Effector CD8-positive, alpha-beta T cell (primary cell): ENCODE data around the gene VASH1.
A peak's percentile ranks its signal among the peaks of the same experiment; 100 is the strongest.

Experiments used
- DNase-seq: peaks from one replicate; lab custom pipeline; 2025; lab: John Stamatoyannopoulos, UW

VASH1 gene

GRCh38 chr14:76784881-76785280 is 23.6 kb downstream of the VASH1 start:
- DNase-seq: peak; percentile 30

- DNase-seq: no peak
These were observed 25.3 kb downstream of the VASH1 start for GRCh38 chr14:76786601-76787000.

GRCh38 chr14:76792422-76792821 is 31.2 kb downstream of the VASH1 start:
- DNase-seq: no peak

- no peak for DNase-seq
These were observed 32.1 kb downstream of the VASH1 start for GRCh38 chr14:76793324-76793723.

GRCh38 chr14:76793956-76794355 is 32.7 kb downstream of the VASH1 start:
- no peak for DNase-seq

- DNase-seq: no peak
These were observed 45.2 kb downstream of the VASH1 start for GRCh38 chr14:76806446-76806845.

- no peak for DNase-seq
These were observed 46.7 kb downstream of the VASH1 start for GRCh38 chr14:76808011-76808410.

GRCh38 chr14:76808990-76809389 is 47.7 kb downstream of the VASH1 start:
- no peak for DNase-seq

- DNase-seq: no peak
These were observed 49.3 kb downstream of the VASH1 start for GRCh38 chr14:76810525-76810924.

- no peak for DNase-seq
These were observed 49.7 kb downstream of the VASH1 start for GRCh38 chr14:76810953-76811400.

GRCh38 chr14:76811561-76811960 is 50.3 kb downstream of the VASH1 start:
- DNase-seq: no peak

GRCh38 chr14:76812093-76812421 is 50.8 kb downstream of the VASH1 start:
- no peak for DNase-seq

- DNase-seq: peak; percentile 94
These were observed 51.4 kb downstream of the VASH1 start, which contains the start of gene ANGEL1 for GRCh38 chr14:76812422-76813383. Gene ANGEL1, minus strand, starts transcription at chr14:76812882. Its CDS starts 55 bp downstream, at chr14:76812827.

GRCh38 chr14:76814726-76815645 is 53.7 kb downstream of the VASH1 start:
- no peak for DNase-seq

- DNase-seq: no peak
These were observed 59.4 kb downstream of the VASH1 start for GRCh38 chr14:76820700-76821099.

- no peak for DNase-seq
These were observed 64.9 kb downstream of the VASH1 start, which contains the start of gene LRRC74A for GRCh38 chr14:76826122-76826521. Gene LRRC74A, plus strand, starts transcription at chr14:76826408. Its CDS starts 290 bp downstream, at chr14:76826698.

- DNase-seq: no peak
These were observed 66.5 kb downstream of the VASH1 start for GRCh38 chr14:76827696-76828296.

GRCh38 chr14:76828339-76829012 is 67.2 kb downstream of the VASH1 start:
- DNase-seq: no peak

GRCh38 chr14:76829013-76829365 is 67.7 kb downstream of the VASH1 start:
- no peak for DNase-seq

GRCh38 chr14:76829650-76830421 is 68.6 kb downstream of the VASH1 start:
- DNase-seq: no peak

GRCh38 chr14:76830556-76830955 is 69.3 kb downstream of the VASH1 start:
- DNase-seq: no peak
